GM12872 (cell line): Measurements from ENCODE around the gene MOGAT3.

Source experiments
- CTCF ChIP-seq: IDR thresholded peaks from 3 replicates; pipeline ENCODE4 v1.5.1; 2011; ENCODE audit warnings: low read depth, mild to moderate bottlenecking, low read length, moderate library complexity; ENCODE audit not compliant: insufficient read depth

MOGAT3 gene

GRCh38 chr7:101172005-101172853 is 28.6 kb downstream of the MOGAT3 start:
- no peak for TF ChIP-seq CTCF

GRCh38 chr7:101171442-101171837 is 29.4 kb downstream of the MOGAT3 start:
- TF ChIP-seq CTCF: 0 out of 3 replicates have a peak, but pooled peaks have one; percentile 1

DNA sequence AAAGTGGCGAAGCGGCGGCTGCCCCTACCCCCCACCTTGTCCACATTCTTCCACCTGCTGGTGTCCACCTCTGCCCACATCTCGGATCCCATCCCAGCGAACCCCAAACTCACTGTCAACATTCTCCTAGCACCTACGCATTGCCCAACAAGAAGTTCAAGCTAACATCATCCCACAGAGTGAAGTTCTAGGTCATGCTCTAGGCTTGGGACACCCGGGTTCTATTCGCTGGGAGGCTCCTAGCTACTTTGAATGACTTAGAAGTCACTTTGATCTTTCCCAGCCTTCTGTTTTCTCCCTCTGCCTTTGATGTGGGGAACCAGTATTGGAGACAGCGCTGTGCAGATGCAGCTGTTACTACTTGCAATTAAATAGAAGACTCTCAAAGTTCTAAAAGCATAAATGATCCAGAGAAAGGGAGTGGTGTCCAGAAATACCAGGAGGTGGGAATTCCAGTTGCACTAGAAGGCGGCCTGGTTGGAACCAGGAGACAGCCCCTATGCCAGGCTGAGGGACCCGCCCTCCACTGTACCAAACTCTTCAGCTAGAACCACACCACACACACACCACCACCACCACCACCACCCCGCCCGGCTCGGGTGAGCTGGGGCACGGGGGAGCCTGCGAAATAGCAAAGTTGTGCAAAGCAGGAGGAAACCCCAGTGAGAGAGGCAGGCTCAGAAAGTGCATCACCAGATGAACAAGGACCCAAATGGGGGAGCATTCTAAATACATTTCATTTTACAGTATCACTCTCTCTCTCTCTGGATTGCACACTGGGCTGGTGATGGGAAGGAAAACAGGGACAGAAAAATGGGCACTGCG is 30.0 kb downstream of the MOGAT3 start:
- TF ChIP-seq CTCF: no peak

GRCh38 chr7:101169838-101170551 is 30.8 kb downstream of the MOGAT3 start:
- TF ChIP-seq CTCF: peak; percentile 98

GRCh38 chr7:101169110-101169837 is 31.6 kb downstream of the MOGAT3 start:
- no peak for TF ChIP-seq CTCF

GRCh38 chr7:101168412-101169049 is 32.3 kb downstream of the MOGAT3 start:
- no peak for TF ChIP-seq CTCF
